ENCODE results near the gene DDX5. TPM values are rescaled to one million over a fixed set of nuclear protein-coding genes. Genes with fewer than 3 reads are reported as not detected.

The DDX5 gene
- total RNA-seq, 1 experiment from 2014 or later = 869 TPM

DNA sequence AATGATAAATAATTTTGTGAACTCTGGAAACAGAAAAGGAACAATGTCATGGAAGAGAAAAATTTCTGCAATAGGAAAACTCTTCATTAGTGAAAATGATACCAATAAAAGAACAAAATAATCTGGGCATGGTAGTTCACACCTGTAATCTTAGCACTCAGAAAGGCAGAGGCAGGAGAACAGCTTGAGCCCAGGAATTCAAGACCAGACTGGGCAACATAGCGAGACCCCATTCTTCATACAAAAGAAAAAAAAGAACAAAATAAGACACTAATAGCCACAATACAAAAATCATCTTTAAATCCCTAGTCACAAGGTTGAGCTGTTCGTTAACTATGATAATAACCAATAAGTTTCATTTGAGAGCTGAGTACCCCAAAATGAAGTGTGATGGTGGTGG, 17.8 kb downstream of the DDX5 start:
- Histone ChIP-seq H3K4ac (ENCODE audit: low read depth, low read length) (no peak overlapping the region), H3K9ac (ENCODE audit: extremely low read depth, insufficient read length, low read length) (no peak overlapping the region), H4K20me1 (ENCODE audit: control insufficient read depth, insufficient read depth, insufficient read length) (no peaks in the 10 kb centered on the region), H3K9me3 (ENCODE audit: control insufficient read depth, low read depth, low read length) (no peaks in the 10 kb centered on the region), H3K4me1 (ENCODE audit: insufficient read depth, low read length) (no peaks in the 10 kb centered on the region), H3K79me1 (ENCODE audit: insufficient read depth, low read depth, low read length, poor library complexity, severe bottlenecking) (no peaks in the 10 kb centered on the region), H2BK12ac (ENCODE audit: insufficient read length, low read depth, low read length) (no peak overlapping the region), H3K23ac (ENCODE audit: insufficient read length, low read depth, low read length) (no peak overlapping the region), H2BK5ac (ENCODE audit: insufficient read length, low read length) (no peak overlapping the region), H3K4me2 (ENCODE audit: insufficient read depth, insufficient read length, low read length) (no peak overlapping the region), H2BK120ac (ENCODE audit: low read depth, low read length, poor library complexity, severe bottlenecking) (no peak overlapping the region), H3K14ac (ENCODE audit: insufficient read depth, low read length) (no peak overlapping the region), H2AK5ac (ENCODE audit: insufficient read length, low read length) (no peak overlapping the region), H4K8ac (replicated peaks; ENCODE audit: insufficient read length, low read depth, low read length) (no peak overlapping the region), H3T11ph (ENCODE audit: low read length) (no peak overlapping the region), H2AFZ (ENCODE audit: low read length) (no peak overlapping the region), H2BK20ac (ENCODE audit: low read depth, low read length, poor library complexity, severe bottlenecking) (no peak overlapping the region), H3K23me2 (ENCODE audit: insufficient read length, low read depth, low read length, poor library complexity, severe bottlenecking) (no peaks in the 10 kb centered on the region), H3K79me2 (ENCODE audit: insufficient read depth, low read length) (no peaks in the 10 kb centered on the region), H3K27ac (ENCODE audit: insufficient read length, low read depth, low read length) (no peak overlapping the region), H3K56ac (ENCODE audit: insufficient read length, low read depth, low read length) (no peak overlapping the region), H2BK15ac (ENCODE audit: low read depth, low read length) (no peak overlapping the region), H3K18ac (ENCODE audit: insufficient read length, low read depth, low read length) (no peak overlapping the region), H4K5ac (ENCODE audit: insufficient read length, low read depth, low read length) (no peak overlapping the region), H4K91ac (ENCODE audit: insufficient read length, low read depth, low read length) (no peak overlapping the region), H3K27me3 (ENCODE audit: insufficient read depth, low read length) (no peaks in the 10 kb centered on the region)
- DNase-seq = no peak
- H3K27me3 Mint-ChIP-seq (ENCODE audit: low read depth) = no peaks in the 10 kb centered on the region
- peaks cover 51 to 92% (median 75%) of the 10 kb centered on the region in 3 experiments for H3K36me3 Mint-ChIP-seq (ENCODE audit: insufficient read depth in 1 of 3, low read depth in 3 of 3)
- no peak overlapping the region for H3K4me3 Mint-ChIP-seq
- TF ChIP-seq, protein P1, sequence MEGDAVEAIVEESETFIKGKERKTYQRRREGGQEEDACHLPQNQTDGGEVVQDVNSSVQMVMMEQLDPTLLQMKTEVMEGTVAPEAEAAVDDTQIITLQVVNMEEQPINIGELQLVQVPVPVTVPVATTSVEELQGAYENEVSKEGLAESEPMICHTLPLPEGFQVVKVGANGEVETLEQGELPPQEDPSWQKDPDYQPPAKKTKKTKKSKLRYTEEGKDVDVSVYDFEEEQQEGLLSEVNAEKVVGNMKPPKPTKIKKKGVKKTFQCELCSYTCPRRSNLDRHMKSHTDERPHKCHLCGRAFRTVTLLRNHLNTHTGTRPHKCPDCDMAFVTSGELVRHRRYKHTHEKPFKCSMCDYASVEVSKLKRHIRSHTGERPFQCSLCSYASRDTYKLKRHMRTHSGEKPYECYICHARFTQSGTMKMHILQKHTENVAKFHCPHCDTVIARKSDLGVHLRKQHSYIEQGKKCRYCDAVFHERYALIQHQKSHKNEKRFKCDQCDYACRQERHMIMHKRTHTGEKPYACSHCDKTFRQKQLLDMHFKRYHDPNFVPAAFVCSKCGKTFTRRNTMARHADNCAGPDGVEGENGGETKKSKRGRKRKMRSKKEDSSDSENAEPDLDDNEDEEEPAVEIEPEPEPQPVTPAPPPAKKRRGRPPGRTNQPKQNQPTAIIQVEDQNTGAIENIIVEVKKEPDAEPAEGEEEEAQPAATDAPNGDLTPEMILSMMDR (conservative IDR thresholded peaks at IDR 0.05) = no peak
- WGBS (ENCODE audit: extremely low coverage, insufficient read length, low lambda C conversion rate) = no CpG with 5 or more reads among the region's 2 CpGs
- H3K27ac Mint-ChIP-seq = no peak overlapping the region
- H3K9me3 Mint-ChIP-seq = peaks cover 0 to 9% of the 10 kb centered on the region in 2 experiments; a peak in 3 of 5 replicates
- H3K4me1 Mint-ChIP-seq = no peaks in the 10 kb centered on the region
